ENCODE results near the gene NUTF2. TPM values are rescaled to one million over a fixed set of nuclear protein-coding genes. Genes with fewer than 3 reads are reported as not detected.

Gene NUTF2
- total and polyA plus RNA-seq, 2 experiments from 2014 or later: 100 to 197 TPM

DNA sequence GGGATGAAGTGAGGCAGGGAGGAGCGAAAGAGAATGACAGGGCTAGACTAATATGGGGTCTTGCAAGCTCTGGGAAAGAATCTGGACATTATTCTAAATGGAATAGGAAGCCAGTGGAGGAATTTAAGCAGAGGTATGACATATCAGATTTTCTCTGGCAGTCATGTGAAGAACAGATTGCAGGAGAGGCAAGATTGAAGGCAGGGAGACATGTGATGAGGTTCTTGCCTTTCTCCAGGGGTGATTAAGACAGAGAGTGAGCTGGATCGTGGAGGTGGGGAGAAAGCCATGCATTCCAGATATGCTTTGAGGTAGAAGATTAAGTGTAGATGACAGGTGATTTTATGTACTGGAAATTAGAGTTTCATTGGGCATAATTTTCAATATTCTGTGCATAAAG is 8.9 kb upstream of the NUTF2 start:
- Histone ChIP-seq H3K27ac (no peak overlapping the region), H3K79me2 (peaks cover 8% of the 10 kb centered on the region), H3K9me3 (ENCODE audit: low read depth) (no peaks in the 10 kb centered on the region), H4K20me1 (ENCODE audit: insufficient read depth, poor library complexity, severe bottlenecking) (no peaks in the 10 kb centered on the region), H3K9me2 (replicated peaks; ENCODE audit: insufficient read depth) (no peaks in the 10 kb centered on the region), H3K4me2 (no peak overlapping the region), H2AFZ (no peak overlapping the region), H3K4me1 (ENCODE audit: insufficient read depth) (peaks cover 4% of the 10 kb centered on the region), H3K36me3 (replicated peaks; ENCODE audit: insufficient read depth, low read depth) (no peaks in the 10 kb centered on the region), H3K27me3 (no peaks in the 10 kb centered on the region), H3K4me3 (no peak overlapping the region)
- no peak for DNase-seq (ENCODE audit: low spot score)
- TF ChIP-seq EZH2 (IDR thresholded peaks at IDR 0.05; ENCODE audit: borderline replicate concordance): no peak
- TF ChIP-seq, protein P1, sequence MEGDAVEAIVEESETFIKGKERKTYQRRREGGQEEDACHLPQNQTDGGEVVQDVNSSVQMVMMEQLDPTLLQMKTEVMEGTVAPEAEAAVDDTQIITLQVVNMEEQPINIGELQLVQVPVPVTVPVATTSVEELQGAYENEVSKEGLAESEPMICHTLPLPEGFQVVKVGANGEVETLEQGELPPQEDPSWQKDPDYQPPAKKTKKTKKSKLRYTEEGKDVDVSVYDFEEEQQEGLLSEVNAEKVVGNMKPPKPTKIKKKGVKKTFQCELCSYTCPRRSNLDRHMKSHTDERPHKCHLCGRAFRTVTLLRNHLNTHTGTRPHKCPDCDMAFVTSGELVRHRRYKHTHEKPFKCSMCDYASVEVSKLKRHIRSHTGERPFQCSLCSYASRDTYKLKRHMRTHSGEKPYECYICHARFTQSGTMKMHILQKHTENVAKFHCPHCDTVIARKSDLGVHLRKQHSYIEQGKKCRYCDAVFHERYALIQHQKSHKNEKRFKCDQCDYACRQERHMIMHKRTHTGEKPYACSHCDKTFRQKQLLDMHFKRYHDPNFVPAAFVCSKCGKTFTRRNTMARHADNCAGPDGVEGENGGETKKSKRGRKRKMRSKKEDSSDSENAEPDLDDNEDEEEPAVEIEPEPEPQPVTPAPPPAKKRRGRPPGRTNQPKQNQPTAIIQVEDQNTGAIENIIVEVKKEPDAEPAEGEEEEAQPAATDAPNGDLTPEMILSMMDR (IDR thresholded peaks at IDR 0.05; ENCODE audit: poor library complexity): no peak
- no peak for TF ChIP-seq EZH2phosphoT487 (IDR thresholded peaks at IDR 0.05; ENCODE audit: low read depth, severe bottlenecking, unreplicated experiment)
- WGBS (ENCODE audit: low lambda C conversion rate, missing lambda C conversion rate): 87% methylated on average over 2 of the region's 2 CpGs

DNA sequence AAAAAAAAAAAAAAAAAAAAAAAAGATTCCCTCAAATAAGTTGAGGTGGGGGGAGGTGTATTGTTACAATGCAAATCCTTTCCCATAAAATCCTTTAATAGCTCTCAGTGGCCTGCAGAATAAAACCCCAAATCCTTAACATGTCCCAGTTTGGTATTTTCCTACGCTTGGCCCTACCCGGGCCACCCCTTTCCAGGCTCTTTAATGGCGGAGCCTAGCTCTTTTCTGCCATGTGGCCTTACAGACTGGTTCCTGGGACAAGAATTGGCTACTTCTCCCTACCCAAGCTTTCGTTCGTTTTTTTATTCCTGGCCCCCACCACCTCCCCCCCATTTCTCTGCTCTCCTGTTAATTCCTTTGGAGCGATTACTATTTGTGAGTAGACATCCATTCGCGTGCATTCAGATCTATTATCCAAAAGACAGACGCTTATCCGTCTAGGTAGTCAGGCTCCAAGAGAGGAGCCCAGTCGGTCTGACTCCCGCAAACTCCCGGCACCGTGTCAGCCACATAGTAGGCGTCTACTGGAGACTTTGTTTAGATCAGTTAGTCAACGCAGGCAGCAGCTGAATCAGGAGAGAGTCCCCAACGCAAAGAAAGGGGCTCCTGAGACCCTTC is 5.4 kb upstream of the NUTF2 start:
- Histone ChIP-seq H3K4me3 (no peak overlapping the region), H4K20me1 (ENCODE audit: insufficient read depth, poor library complexity, severe bottlenecking) (peaks cover 9% of the 10 kb centered on the region), H3K36me3 (replicated peaks; ENCODE audit: insufficient read depth, low read depth) (no peaks in the 10 kb centered on the region), H3K9me2 (replicated peaks; ENCODE audit: insufficient read depth) (no peaks in the 10 kb centered on the region), H3K4me1 (ENCODE audit: insufficient read depth) (peaks cover 30% of the 10 kb centered on the region), H3K9me3 (ENCODE audit: low read depth) (no peaks in the 10 kb centered on the region), H2AFZ (peak overlapping the region; percentile 90), H3K79me2 (peaks cover 35% of the 10 kb centered on the region), H3K27ac (peak overlapping the region; percentile 99), H3K27me3 (no peaks in the 10 kb centered on the region), H3K4me2 (peak overlapping the region; percentile 70)
- DNase-seq (ENCODE audit: low spot score): no peak
- WGBS (ENCODE audit: low lambda C conversion rate, missing lambda C conversion rate): 56% methylated on average over 17 of the region's 17 CpGs
- TF ChIP-seq EZH2 (IDR thresholded peaks at IDR 0.05; ENCODE audit: borderline replicate concordance): no peak
- TF ChIP-seq, protein P1 (IDR thresholded peaks at IDR 0.05; ENCODE audit: poor library complexity): no peak
- TF ChIP-seq EZH2phosphoT487 (IDR thresholded peaks at IDR 0.05; ENCODE audit: low read depth, severe bottlenecking, unreplicated experiment): no peak

DNA sequence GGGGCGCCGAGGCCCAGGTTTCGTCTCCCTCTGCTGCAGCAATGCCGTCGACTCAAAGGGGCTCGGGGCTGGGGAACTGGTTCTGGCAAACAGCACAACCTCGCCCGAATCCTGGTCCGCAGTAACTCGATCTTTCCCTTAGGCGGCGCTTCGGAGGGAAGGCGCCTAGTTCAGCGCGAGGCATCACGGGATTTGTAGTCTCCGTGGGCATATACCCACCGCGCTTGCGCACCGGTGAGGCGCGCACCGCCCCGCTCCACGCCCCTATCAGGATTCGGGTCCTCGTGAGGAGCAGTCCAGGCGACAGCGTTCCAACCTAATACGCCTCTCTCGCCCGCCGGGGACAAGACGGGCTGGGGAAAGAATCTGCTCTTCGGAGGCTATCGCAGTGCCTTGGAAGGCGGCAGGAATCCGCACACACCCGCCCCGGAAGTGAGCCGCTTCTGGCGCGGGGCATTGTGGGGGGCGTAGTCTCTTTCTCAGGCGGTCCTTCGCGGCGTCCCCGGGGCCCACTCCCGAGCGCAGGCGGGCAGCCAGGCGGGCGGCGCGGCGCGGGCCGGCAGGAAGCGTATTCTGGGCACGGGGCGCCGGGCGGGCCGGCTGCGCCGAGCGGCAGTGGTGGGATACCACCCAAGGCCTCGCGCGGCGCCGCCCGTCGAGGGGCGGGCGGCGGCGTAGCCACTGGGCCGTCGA is 4.8 kb upstream of the NUTF2 start, which contains the start of gene THAP11:
THAP11 (plus strand) TSS at position 505 of the 693 bp plus-strand sequence. CDS start 235 bp downstream, outside the sequence.
- Histone ChIP-seq H3K4me1 (ENCODE audit: insufficient read depth) (peaks cover 30% of the 10 kb centered on the region), H3K79me2 (peaks cover 35% of the 10 kb centered on the region), H4K20me1 (ENCODE audit: insufficient read depth, poor library complexity, severe bottlenecking) (peaks cover 9% of the 10 kb centered on the region), H3K27ac (peak within 1 kb of the TSS; percentile 99), H3K36me3 (replicated peaks; ENCODE audit: insufficient read depth, low read depth) (no peaks in the 10 kb centered on the region), H2AFZ (peak within 1 kb of the TSS; percentile 96), H3K4me3 (peak within 1 kb of the TSS; percentile 91), H3K4me2 (peak within 1 kb of the TSS; percentile 89), H3K9me3 (ENCODE audit: low read depth) (no peaks in the 10 kb centered on the region), H3K27me3 (no peaks in the 10 kb centered on the region), H3K9me2 (replicated peaks; ENCODE audit: insufficient read depth) (no peaks in the 10 kb centered on the region)
- WGBS (ENCODE audit: low lambda C conversion rate, missing lambda C conversion rate): 1% methylated on average over 63 of the region's 83 CpGs
- peak; percentile 98 for DNase-seq (ENCODE audit: low spot score)
- TF ChIP-seq EZH2 (IDR thresholded peaks at IDR 0.05; ENCODE audit: borderline replicate concordance) (no peak), EZH2phosphoT487 (IDR thresholded peaks at IDR 0.05; ENCODE audit: low read depth, severe bottlenecking, unreplicated experiment) (no peak)
- TF ChIP-seq, protein P1 (IDR thresholded peaks at IDR 0.05; ENCODE audit: poor library complexity): peak; percentile 75

Measured in hepatocyte (in vitro differentiated cells).